Activated CD4-positive, CD25-positive, alpha-beta regulatory T cell treated with anti-CD3 and anti-CD28 coated beads, Interleukin-2, amount 50 U/mL, for 16 hours (primary cell): Measurements from ENCODE around the gene OPRM1.
"Not testable (repeated sequence)": the region's sequence is repeated elsewhere in the genome, so short reads cannot be mapped to it uniquely, and the experiment has no call there.

Experiments
- DNase-seq: peaks from one replicate; pipeline ENCODE4 v3.0.0-alpha.2; 2020; ENCODE audit warnings: low read depth, low spot score

OPRM1 gene

GRCh38 chr6:154238831-154239230, 199.8 kb downstream of the OPRM1 start:
- no peak for DNase-seq

- no peak for DNase-seq
Measured at GRCh38 chr6:154239392-154239791, 200.4 kb downstream of the OPRM1 start.

- DNase-seq: not testable (repeated sequence)
Measured at GRCh38 chr6:154241061-154241460, 202.0 kb downstream of the OPRM1 start.

- DNase-seq: no peak
Measured at GRCh38 chr6:154241581-154241980, 202.5 kb downstream of the OPRM1 start.

- DNase-seq: no peak
Measured at GRCh38 chr6:154242617-154243357, 203.7 kb downstream of the OPRM1 start.

GRCh38 chr6:154243793-154244750, 205.0 kb downstream of the OPRM1 start:
- no peak for DNase-seq

GRCh38 chr6:154245506-154245905, 206.5 kb downstream of the OPRM1 start:
- DNase-seq: no peak

GRCh38 chr6:154246723-154247118, 207.7 kb downstream of the OPRM1 start:
- DNase-seq: no peak

- no peak for DNase-seq
Measured at GRCh38 chr6:154247119-154247861, 208.2 kb downstream of the OPRM1 start.

GRCh38 chr6:154249499-154250298, 210.7 kb downstream of the OPRM1 start:
- no peak for DNase-seq

- no peak for DNase-seq
Measured at GRCh38 chr6:154251116-154251515, 212.1 kb downstream of the OPRM1 start.

- no peak for DNase-seq
Measured at GRCh38 chr6:154252678-154253077, 213.6 kb downstream of the OPRM1 start.

- no peak for DNase-seq
Measured at GRCh38 chr6:154257067-154257466, 218.0 kb downstream of the OPRM1 start.

GRCh38 chr6:154258064-154258757, 219.2 kb downstream of the OPRM1 start:
- no peak for DNase-seq

GRCh38 chr6:154261688-154262397, 222.8 kb downstream of the OPRM1 start:
- no peak for DNase-seq

GRCh38 chr6:154266560-154267099, 227.6 kb downstream of the OPRM1 start:
- DNase-seq: no peak

- no peak for DNase-seq
Measured at GRCh38 chr6:154267508-154268106, 228.6 kb downstream of the OPRM1 start.

GRCh38 chr6:154268486-154268885, 229.4 kb downstream of the OPRM1 start:
- DNase-seq: no peak

GRCh38 chr6:154274168-154274567, 235.1 kb downstream of the OPRM1 start:
- no peak for DNase-seq
